GM18951 (cell line): ENCODE results near the gene KANSL1.

Source experiments
- POLR2A ChIP-seq: IDR thresholded peaks from 4 replicates; pipeline ENCODE4 v1.6.1; 2011; ENCODE audit warnings: mild to moderate bottlenecking; ENCODE audit not compliant: insufficient read length, insufficient read depth; ENCODE audit errors: extremely low read depth
- in situ Hi-C: fragments of 300-500 bp; cut with MboI; formaldehyde crosslinking; loops from one replicate; pipeline ENCODE4 v1.12.0; 2022; ENCODE audit warnings: low sequenced_read_pairs, mixed read lengths, inconsistent platforms; ENCODE audit not compliant: unreplicated experiment

The KANSL1 gene

DNA sequence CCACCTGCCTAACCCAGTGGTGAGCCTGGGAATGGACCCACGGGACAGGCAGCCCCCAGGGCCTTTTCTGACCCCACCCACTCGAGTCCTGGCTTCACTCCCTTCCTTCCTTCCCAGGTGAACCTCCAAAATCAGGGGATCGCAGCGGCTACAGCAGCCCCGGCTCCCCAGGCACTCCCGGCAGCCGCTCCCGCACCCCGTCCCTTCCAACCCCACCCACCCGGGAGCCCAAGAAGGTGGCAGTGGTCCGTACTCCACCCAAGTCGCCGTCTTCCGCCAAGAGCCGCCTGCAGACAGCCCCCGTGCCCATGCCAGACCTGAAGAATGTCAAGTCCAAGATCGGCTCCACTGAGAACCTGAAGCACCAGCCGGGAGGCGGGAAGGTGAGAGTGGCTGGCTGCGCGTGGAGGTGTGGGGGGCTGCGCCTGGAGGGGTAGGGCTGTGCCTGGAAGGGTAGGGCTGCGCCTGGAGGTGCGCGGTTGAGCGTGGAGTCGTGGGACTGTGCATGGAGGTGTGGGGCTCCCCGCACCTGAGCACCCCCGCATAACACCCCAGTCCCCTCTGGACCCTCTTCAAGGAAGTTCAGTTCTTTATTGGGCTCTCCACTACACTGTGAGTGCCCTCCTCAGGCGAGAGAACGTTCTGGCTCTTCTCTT lies 196.8 kb downstream of the KANSL1 start:
- no peak for TF ChIP-seq POLR2A
- in situ Hi-C loops, result no loop called here

DNA sequence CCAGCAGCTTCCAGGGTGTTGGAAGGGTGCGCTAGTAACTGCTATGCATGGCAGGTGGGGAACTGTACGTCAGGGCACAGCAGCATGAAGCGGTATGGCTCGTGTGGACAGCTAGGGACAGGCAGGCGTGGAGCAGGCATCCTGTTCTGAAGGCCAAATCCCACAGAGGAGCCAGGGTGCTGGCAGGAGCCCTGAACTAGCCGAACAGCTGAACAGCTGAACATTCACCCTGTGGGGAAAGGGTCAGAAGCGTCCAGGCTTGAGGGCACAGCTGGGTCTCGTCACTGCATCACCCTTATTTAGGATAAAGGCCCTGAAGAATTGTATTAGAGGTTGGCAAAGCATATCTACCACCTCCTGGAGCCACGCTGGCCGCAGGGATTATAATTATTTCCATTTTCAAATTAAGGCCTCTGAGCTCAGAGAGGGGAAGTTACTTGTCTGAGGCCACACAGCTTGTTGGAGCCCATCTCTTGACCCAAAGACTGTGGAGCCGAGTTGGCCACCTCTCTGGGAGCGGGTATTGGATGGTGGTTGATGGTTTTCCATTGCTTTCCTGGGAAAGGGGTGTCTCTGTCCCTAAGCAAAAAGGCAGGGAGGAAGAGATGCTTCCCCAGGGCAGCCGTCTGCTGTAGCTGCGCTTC lies 197.5 kb downstream of the KANSL1 start:
- in situ Hi-C loops, result no loop called here
- TF ChIP-seq POLR2A, result no peak

DNA sequence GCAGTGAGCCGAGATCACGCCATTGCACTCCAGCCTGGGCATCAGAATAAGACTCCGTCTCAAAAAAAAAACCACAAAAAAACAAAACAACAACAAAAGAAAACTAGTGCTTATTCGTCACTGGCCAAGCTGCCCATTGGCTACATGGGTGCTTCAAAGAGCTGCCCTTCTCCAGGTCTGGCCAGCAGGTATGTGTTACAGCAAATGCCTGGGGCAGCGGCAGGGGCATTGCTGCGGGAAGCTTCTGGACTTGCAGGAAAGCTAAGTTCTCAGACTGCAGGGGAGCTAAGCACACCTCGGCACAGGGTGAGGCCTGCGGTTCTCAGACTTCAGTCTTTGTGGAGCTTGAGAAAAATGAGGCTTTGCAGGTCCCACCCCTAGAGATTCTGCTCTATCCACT lies 198.2 kb downstream of the KANSL1 start:
- no peak for TF ChIP-seq POLR2A
- in situ Hi-C loops, result no loop called here

DNA sequence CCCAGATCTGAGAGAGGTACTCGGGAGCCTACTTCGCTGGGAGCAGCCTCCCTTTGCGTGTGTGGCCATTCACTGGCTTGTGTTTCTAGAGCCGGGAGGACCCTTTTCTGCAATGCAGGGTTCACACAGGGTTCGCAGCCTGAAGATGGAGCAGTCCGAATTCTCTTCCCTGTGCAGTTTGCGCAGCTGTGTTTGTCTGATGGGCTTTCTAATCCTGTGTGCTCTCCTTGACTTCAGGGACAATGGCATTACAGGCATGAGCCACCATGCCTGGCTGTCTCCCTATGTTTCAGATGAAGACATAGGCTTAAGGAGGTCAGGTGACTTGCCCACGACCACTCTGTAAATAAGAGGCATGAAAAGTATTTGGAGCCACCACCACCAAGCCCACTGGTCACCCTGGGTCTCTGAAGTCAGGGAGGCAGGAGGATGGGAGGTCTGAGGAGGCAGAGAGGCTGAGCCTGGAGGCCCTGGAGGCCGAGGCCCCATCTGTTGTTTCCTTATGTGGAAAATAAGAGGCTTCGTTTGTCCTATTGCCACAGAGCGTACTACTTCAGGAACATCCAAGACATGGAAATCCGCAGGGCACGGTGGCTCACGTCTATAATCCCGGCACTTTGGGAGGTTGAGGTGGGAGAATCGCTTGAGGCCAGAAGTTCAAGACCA lies 199.1 kb downstream of the KANSL1 start:
- in situ Hi-C loops, result no loop called here
- TF ChIP-seq POLR2A, result no peak

DNA sequence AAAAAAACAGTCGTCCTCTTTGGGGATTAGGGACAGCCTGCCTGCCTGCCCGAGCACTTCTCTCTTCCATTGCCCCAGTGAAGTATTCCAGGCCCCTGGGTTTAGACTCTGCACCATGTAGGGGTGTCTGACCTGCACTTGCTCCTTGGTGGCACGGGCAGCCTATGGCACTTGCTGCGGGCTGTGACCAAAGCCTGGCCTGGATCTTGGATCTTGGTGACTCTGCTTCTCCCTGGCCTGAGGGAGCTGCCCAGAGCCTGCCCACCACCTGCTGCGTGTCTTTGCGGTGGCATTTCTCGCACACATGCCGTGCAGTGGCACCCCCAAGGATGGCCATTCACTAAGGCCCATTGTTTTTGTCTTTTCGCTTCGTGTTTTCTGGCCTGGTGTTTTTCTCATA lies 200.3 kb downstream of the KANSL1 start:
- in situ Hi-C loops, result no loop called here
- TF ChIP-seq POLR2A, result no peak

DNA sequence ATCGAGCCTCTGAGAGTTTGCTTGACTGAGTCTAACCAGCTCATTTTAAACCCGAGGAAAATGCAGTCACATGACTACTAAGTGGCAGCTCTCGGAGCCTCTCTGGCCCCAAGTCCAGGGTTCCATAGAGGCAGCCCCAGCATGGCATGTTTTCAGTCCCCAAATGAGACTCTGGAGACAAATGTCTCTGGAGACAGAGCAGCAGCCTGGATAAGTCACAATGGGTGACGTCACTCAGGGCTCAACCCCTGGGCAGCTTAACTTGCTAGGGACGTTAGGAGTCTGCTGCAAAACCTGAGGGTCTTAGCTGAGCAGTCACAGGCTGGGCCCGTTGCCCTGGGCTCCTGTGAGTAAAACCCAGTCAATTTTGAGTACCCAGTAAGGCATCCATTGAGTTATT lies 201.1 kb downstream of the KANSL1 start:
- no peak for TF ChIP-seq POLR2A
- in situ Hi-C loops, result no loop called here

DNA sequence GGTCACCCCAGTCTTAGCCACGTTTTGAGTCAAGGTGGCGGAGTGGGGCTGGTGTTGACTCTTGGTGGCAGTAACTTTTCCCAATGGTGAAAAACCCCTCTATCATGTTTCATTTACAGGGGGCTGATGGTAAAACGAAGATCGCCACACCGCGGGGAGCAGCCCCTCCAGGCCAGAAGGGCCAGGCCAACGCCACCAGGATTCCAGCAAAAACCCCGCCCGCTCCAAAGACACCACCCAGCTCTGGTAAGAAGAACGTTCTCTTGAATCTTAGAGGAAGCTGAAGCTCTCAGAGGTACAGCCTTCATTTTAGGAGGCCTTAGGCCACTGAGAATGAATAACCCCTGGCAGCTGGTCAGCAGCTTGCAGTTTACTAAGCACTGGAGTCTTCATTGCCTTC lies 201.9 kb downstream of the KANSL1 start:
- TF ChIP-seq POLR2A, result no peak
- in situ Hi-C loops, result no loop called here

DNA sequence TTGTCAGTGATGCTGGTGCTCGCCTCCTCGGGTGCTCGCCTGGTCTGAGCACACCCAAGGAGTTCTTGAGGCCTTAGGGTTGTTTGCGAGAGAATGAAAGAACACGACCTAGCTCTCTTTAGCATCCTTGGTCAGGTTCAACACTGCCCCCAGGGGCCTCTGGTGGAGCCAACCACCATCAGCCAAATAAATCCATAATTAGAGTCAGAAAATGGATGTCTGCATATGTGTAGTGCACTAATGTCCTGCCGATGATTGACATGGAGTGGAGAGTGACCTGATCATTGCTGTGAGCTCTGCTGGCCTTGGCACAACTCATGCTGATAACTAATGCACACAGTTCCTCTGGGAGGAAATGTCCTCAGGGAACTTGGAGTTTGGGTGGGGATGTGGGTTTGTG lies 202.3 kb downstream of the KANSL1 start:
- TF ChIP-seq POLR2A, result no peak
- in situ Hi-C loops, result no loop called here

DNA sequence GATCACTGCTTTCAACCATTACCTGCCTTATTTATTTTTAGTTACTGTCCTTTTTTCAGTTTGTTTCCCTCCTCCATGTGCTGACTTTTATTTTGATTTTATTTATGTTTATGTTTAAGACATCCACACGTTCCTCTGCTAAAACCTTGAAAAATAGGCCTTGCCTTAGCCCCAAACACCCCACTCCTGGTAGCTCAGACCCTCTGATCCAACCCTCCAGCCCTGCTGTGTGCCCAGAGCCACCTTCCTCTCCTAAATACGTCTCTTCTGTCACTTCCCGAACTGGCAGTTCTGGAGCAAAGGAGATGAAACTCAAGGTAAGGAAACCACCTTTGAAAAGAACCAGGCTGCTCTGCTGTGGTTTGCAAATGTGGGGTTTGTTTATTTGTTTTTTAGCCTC lies 203.5 kb downstream of the KANSL1 start:
- TF ChIP-seq POLR2A, result no peak
- in situ Hi-C loops, result no loop called here

DNA sequence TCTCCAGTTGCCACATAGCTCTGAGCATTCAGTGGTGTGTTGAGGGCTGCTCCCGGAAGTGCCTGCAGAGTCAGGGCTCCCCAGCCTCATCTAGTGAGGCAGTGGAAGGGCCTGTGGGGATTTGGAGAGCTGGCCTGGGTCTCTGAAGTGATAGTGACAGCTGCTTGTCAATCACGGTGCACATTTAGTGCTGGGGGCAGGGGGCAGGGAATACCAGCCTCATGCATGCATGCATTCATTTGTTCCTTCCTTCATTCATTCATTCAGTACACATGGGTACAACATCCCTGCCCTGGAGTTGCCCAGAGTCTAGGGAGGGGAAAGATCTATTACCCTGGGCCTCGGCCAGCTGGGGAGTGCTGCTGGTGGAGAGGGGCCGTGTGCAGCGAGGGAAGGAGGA lies 205.5 kb downstream of the KANSL1 start:
- in situ Hi-C loops, result no loop called here
- TF ChIP-seq POLR2A, result no peak

DNA sequence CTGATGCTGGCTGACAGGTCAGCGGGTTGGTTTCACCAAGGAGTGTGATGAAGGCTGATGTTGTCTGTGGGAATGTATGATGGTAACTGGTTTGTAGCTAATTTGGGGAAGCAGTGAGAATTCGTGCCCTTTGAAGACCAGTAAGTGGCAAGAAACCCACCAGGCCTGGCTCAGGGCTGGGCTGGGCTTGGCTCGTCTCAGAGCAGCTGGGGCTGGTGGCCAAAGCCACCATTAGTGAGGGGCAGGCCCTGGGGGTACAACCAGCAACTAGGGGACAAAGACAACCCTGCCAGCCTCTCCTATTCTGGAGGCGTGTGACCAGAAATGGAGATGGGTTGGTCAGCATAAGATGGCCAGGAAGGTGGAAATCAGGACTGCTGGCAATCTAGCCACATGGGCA lies 207.2 kb downstream of the KANSL1 start:
- in situ Hi-C loops, result no loop called here

DNA sequence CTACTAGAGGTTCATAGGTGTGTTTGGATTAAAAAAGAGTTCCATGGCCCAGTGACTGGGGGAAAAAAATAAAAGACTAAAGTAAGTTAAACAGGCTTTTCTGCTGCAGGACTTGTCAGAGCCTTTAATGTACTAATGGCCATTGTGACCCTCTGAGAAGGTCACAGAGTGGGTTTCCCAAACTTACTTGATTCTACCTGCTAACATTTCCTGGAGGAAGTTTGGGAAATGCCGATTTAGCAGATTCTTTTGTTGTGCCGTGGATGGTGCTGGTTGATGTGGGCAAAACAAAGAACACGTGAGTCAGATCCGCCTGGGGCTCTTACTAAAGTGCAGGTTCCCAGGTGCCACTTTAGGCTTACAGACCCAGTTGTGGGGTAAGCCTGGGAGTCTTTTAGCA lies 207.8 kb downstream of the KANSL1 start:
- in situ Hi-C loops, result no loop called here
- TF ChIP-seq POLR2A, result no peak

More for the DNA sequence above, 207.2 kb downstream of the KANSL1 start:
- no peak for TF ChIP-seq POLR2A

DNA sequence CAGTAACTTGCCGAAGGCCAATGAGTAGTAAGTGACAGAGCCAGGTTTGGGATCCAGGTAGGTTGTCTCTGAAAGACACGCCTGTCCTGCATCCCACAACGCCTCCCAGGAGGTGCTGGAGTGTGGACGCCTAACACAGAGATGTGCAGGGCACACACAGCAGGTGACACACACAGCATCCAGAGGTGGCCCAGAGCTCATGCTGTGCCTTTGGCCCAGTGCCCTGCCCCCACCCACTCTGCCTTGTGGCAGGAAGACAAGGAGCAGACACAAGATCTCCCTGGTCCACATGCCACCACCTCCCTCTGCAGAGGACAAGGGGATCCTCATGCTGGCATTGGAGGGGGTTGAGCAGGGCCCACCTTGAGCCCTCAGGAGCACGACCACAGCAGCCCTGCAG lies 208.9 kb downstream of the KANSL1 start:
- in situ Hi-C loops, result no loop called here

More for the DNA sequence above, 208.9 kb downstream of the KANSL1 start:
- TF ChIP-seq POLR2A, result no peak
